Endothelial cell of umbilical vein (primary cell): Measurements from ENCODE around the gene BACH2. TPM values are rescaled to one million over a fixed set of nuclear protein-coding genes. Genes with fewer than 3 reads are reported as not detected.

ENCODE experiments used
- BruUV-seq: library from RNA; stranded (reverse); fragments of 400-500 nt; replicated peaks from 2 replicates; lab custom pipeline; 2021; lab: Mats Ljungman, UMichigan
- CTCF ChIA-PET: fragments of 300-600, 350-600 bp; sonication (Branson Sonifier 250); formaldehyde crosslinking; loops from one replicate; lab custom pipeline; 2021; ENCODE audit warnings: antibody characterized with exemption, inconsistent platforms; lab: Charles Lee
- POLR2A ChIA-PET: fragments of 300-600, 350-600 bp; sonication (Branson Sonifier 250); formaldehyde crosslinking; loops from one replicate; lab custom pipeline; 2021; ENCODE audit warnings: antibody characterized with exemption, inconsistent platforms; lab: Charles Lee
- DNase-seq: peaks from one replicate; pipeline ENCODE4 v3.0.0-alpha.2; 2011; ENCODE audit warnings: low read depth, low spot score
- FAIRE-seq: peaks from 2 replicates; lab custom pipeline; 2011; peaks lifted over from hg19 to GRCh38; lab: Jason Lieb, UNC
- H2AFZ ChIP-seq: 2 replicates; pipeline ENCODE4 v1.6.0; 2012; ENCODE audit warnings: low read depth, low read length, control low read depth, inconsistent platforms
- H3K27ac ChIP-seq: 2 replicates; pipeline ENCODE4 v1.5.1; 2011; ENCODE audit warnings: low read depth, mild to moderate bottlenecking, control low read depth, low read length, moderate library complexity; ENCODE audit not compliant: insufficient read depth
- H3K27me3 ChIP-seq, 2 experiments: 2 replicates each; pipeline versions ENCODE4 v1.6.0 to v1.6.1; 2011; ENCODE audit warnings: low read length in 2 of 2, mixed read lengths in 1 of 2; ENCODE audit not compliant: control insufficient read depth in 2 of 2, insufficient read depth in 2 of 2
- H3K36me3 ChIP-seq, 2 experiments: 2 replicates in 1 of 2; 3 replicates in 1 of 2; pipeline ENCODE4 v1.5.1; 2011; ENCODE audit warnings: low read length in 2 of 2, mild to moderate bottlenecking in 1 of 2, moderate library complexity in 1 of 2; ENCODE audit not compliant: control insufficient read depth in 2 of 2, insufficient read depth in 2 of 2; ENCODE audit errors: extremely low read depth in 1 of 2
- H3K4me1 ChIP-seq: 3 replicates; pipeline ENCODE4 v1.5.1; 2011; ENCODE audit warnings: mild to moderate bottlenecking, low read length; ENCODE audit not compliant: control insufficient read depth, insufficient read depth; ENCODE audit errors: extremely low read depth
- H3K4me2 ChIP-seq: 2 replicates; pipeline ENCODE4 v1.6.1; 2011; ENCODE audit warnings: low read length, control low read depth, mixed read lengths; ENCODE audit not compliant: insufficient read depth
- H3K4me3 ChIP-seq, 3 experiments: fragments of 200-600 bp in 1 of 3; sonication (generic), shearing (Covaris generic) in 1 of 3; replicated peaks in 1 of 3; 2 replicates each; pipeline ENCODE4 v1.5.1; 2011 to 2016; ENCODE audit warnings: control low read depth in 3 of 3, low read length in 3 of 3, mild to moderate bottlenecking in 2 of 3, inconsistent platforms in 1 of 3, low read depth in 1 of 3, moderate library complexity in 1 of 3; ENCODE audit not compliant: insufficient read depth in 1 of 3
- H3K79me2 ChIP-seq: 2 replicates; pipeline ENCODE4 v1.6.0; 2012; ENCODE audit warnings: low read length, inconsistent platforms; ENCODE audit not compliant: control insufficient read depth, insufficient read depth
- H3K9ac ChIP-seq: replicated peaks from 2 replicates; pipeline ENCODE3; 2011; ENCODE audit warnings: low read length, control low read depth; ENCODE audit not compliant: insufficient read depth; ENCODE audit errors: extremely low read depth
- H3K9me1 ChIP-seq: replicated peaks from 3 replicates; pipeline ENCODE4 v1.6.0; 2011; ENCODE audit warnings: mild to moderate bottlenecking, low read length; ENCODE audit not compliant: control insufficient read depth, insufficient read depth; ENCODE audit errors: extremely low read depth
- H3K9me3 ChIP-seq: replicated peaks from 2 replicates; pipeline ENCODE4 v1.5.1; 2012; ENCODE audit warnings: low read length, inconsistent platforms; ENCODE audit not compliant: control insufficient read depth, insufficient read depth
- H4K20me1 ChIP-seq: replicated peaks from 2 replicates; pipeline ENCODE3; 2011; ENCODE audit warnings: mild to moderate bottlenecking, low read length; ENCODE audit not compliant: control insufficient read depth, insufficient read depth; ENCODE audit errors: extremely low read depth
- CTCF ChIP-seq, 2 donors: IDR thresholded peaks; 1 replicate in 1 of 2; 2 replicates in 1 of 2; pipeline ENCODE4 v1.5.1; 2011; ENCODE audit warnings: low read length in 2 of 2, mild to moderate bottlenecking in 2 of 2, moderate library complexity in 2 of 2, control low read depth in 1 of 2, inconsistent platforms in 1 of 2, low read depth in 1 of 2; ENCODE audit not compliant: insufficient read depth in 1 of 2; ENCODE audit errors: extremely low read depth in 1 of 2
- EZH2 ChIP-seq: IDR thresholded peaks from 2 replicates; pipeline ENCODE4 v1.6.1; 2012; ENCODE audit warnings: borderline replicate concordance, low read depth, mild to moderate bottlenecking, moderate library complexity, low read length, inconsistent platforms; ENCODE audit not compliant: severe bottlenecking
- FOS ChIP-seq: IDR thresholded peaks from 2 replicates; pipeline ENCODE4 v1.6.1; 2011; ENCODE audit warnings: mild to moderate bottlenecking, low read length, moderate library complexity, borderline replicate concordance; ENCODE audit not compliant: insufficient read depth
- GATA2 ChIP-seq: IDR thresholded peaks from 2 replicates; pipeline ENCODE4 v1.7.0; 2011; ENCODE audit warnings: low read depth, mild to moderate bottlenecking, moderate library complexity, mixed read lengths, low read length; ENCODE audit not compliant: insufficient read length, insufficient read depth
- JUN ChIP-seq: IDR thresholded peaks from 2 replicates; pipeline ENCODE4 v1.6.1; 2011; ENCODE audit warnings: borderline replicate concordance, low read depth; ENCODE audit not compliant: insufficient read length, insufficient read depth
- MAX ChIP-seq: IDR thresholded peaks from 2 replicates; pipeline ENCODE4 v1.6.1; 2011; ENCODE audit not compliant: insufficient read depth, insufficient read length
- MYC ChIP-seq: IDR thresholded peaks from one replicate; pipeline ENCODE4 v1.6.1; 2011; ENCODE audit warnings: mild to moderate bottlenecking, low read depth, low read length
- POLR2A ChIP-seq: IDR thresholded peaks from 2 replicates; pipeline ENCODE4 v1.6.1; 2012; ENCODE audit warnings: low read depth, mild to moderate bottlenecking, control low read depth, low read length
- POLR2AphosphoS5 ChIP-seq: IDR thresholded peaks from 2 replicates; pipeline ENCODE4 v1.6.1; 2012; ENCODE audit warnings: low read depth, mild to moderate bottlenecking, control low read depth, low read length, moderate library complexity; ENCODE audit not compliant: insufficient read depth
- dilution Hi-C: fragments of 300-500 bp; cut with MboI; formaldehyde crosslinking; loops from one replicate; pipeline ENCODE4 v1.15.0; 2019; ENCODE audit warnings: low sequenced_read_pairs; ENCODE audit not compliant: extremely low pct_ligation_motif_present
- intact Hi-C: fragments of 100-400 bp; cut with micrococcal nuclease; formaldehyde crosslinking; loops from one replicate; pipeline ENCODE4 v1.10.0; 2022
- polyA plus RNA-seq, 4 experiments: library from polyadenylated mRNA; depleted of rRNA in 3 of 4; stranded (reverse) in 3 of 4; unstranded in 1 of 4; fragments of >200 nt; gene quantifications; 2 replicates each; pipeline versions ENCODE4 v1.2.1 to v1.2.3, GENCODE V29; 2011 to 2012; ENCODE audit warnings: missing spikeins in 1 of 4
- total RNA-seq: library from RNA; stranded (reverse); gene quantifications from 2 replicates; pipeline ENCODE4 v1.2.3, GENCODE V29; 2021

The BACH2 gene
- total and polyA plus RNA-seq, 2 donors (not counting 3 experiments of a cell fraction or from before 2014, with no cell fraction given): 1.7 to 5.6 TPM

GRCh38 chr6:90271831-90272230 is 24.8 kb downstream of the BACH2 start:
- FAIRE-seq (no peak), DNase-seq (no peak)
- Histone ChIP-seq H4K20me1 (no peaks in the 10 kb centered on the region), H3K79me2 (no peaks in the 10 kb centered on the region), H3K9me1 (no peaks in the 10 kb centered on the region), H3K27ac (no peak overlapping the region), H2AFZ (no peak overlapping the region), H3K27me3 (peaks cover 0 to 9% of the 10 kb centered on the region in 2 experiments), H3K9me3 (no peaks in the 10 kb centered on the region), H3K4me3 (no peak overlapping the region), H3K9ac (no peak overlapping the region), H3K36me3 (no peaks in the 10 kb centered on the region), H3K4me2 (no peak overlapping the region), H3K4me1 (no peaks in the 10 kb centered on the region)
- dilution Hi-C loops (no loop called here), intact Hi-C loops (no loop called here)
- no TSS peak for BruUV-seq
- ChIA-PET CTCF (interaction anchor here (1.4 kb wide), 1 partner anchor 11 kb away, joined by 3 read pairs; no protein-coding TSS in a partner anchor), POLR2A (no interaction called here)
- TF ChIP-seq EZH2 (no peak), JUN (no peak), MAX (no peak), POLR2A (no peak), MYC (no peak), FOS (no peak), POLR2AphosphoS5 (no peak), CTCF (IDR thresholded peaks at IDR 0.05; ENCODE audit: extremely low read depth in 1 of 2, insufficient read depth in 1 of 2, low read depth in 1 of 2, low read length in 2 of 2) (no peak), GATA2 (no peak)
